Measurements from ENCODE around the gene HNRNPK.

DNA sequence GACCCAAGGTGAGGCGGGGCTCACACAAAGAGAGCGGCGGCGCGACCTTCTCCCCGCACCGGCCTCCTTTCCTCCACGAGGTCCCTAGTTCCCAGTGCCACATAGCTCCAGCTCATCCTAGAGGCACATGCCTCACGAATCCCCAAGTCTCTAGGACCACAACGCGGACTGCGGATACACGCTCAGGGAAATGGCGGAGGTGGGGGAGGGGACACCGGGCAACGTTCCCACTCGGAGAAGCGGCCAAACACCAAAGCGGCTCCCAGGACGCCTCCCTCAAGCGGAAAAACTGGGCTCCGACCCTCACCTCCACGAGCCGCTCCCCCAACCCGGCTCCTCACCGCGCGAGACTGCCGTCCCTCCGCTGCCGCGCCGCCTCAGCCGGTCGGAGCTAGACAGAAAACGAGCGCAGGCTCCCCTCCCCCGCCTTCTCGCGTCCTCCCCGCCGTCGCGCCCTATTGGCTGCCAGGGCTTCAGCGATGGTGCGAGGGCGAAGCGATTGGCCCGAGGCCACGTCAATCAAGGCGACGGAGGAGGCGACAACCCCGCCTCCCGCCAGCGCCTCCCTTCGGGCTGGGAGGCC is at the start of gene HNRNPK:
- TF ChIP-seq, protein P1, sequence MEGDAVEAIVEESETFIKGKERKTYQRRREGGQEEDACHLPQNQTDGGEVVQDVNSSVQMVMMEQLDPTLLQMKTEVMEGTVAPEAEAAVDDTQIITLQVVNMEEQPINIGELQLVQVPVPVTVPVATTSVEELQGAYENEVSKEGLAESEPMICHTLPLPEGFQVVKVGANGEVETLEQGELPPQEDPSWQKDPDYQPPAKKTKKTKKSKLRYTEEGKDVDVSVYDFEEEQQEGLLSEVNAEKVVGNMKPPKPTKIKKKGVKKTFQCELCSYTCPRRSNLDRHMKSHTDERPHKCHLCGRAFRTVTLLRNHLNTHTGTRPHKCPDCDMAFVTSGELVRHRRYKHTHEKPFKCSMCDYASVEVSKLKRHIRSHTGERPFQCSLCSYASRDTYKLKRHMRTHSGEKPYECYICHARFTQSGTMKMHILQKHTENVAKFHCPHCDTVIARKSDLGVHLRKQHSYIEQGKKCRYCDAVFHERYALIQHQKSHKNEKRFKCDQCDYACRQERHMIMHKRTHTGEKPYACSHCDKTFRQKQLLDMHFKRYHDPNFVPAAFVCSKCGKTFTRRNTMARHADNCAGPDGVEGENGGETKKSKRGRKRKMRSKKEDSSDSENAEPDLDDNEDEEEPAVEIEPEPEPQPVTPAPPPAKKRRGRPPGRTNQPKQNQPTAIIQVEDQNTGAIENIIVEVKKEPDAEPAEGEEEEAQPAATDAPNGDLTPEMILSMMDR (IDR thresholded peaks at IDR 0.05) = no peak
- no peak for TF ChIP-seq POLR2A (IDR thresholded peaks at IDR 0.05)
